ENCODE results near the gene TLE1.

Gene TLE1

GRCh38 chr9:81685763-81686613 is 3.4 kb downstream of the TLE1 start:
- DNase-seq: no peak

- DNase-seq: no peak
These were observed 4.7 kb downstream of the TLE1 start for GRCh38 chr9:81684635-81685034.

- DNase-seq: no peak
These were observed 5.6 kb downstream of the TLE1 start for GRCh38 chr9:81683704-81684103.

- DNase-seq: no peak
These were observed 6.1 kb downstream of the TLE1 start for GRCh38 chr9:81683238-81683637.

- no peak for DNase-seq
These were observed 6.5 kb downstream of the TLE1 start for GRCh38 chr9:81682797-81683196.

- DNase-seq: no peak
These were observed 7.2 kb downstream of the TLE1 start for GRCh38 chr9:81682177-81682576.

- no peak for DNase-seq
These were observed 8.8 kb downstream of the TLE1 start for GRCh38 chr9:81680506-81680905.

GRCh38 chr9:81680006-81680405 is 9.3 kb downstream of the TLE1 start:
- no peak for DNase-seq

- no peak for DNase-seq
These were observed 11.3 kb downstream of the TLE1 start for GRCh38 chr9:81678088-81678487.

GRCh38 chr9:81676395-81676794 is 13.0 kb downstream of the TLE1 start:
- DNase-seq: no peak

GRCh38 chr9:81673310-81673709 is 16.0 kb downstream of the TLE1 start:
- no peak for DNase-seq

GRCh38 chr9:81671880-81672280 is 17.5 kb downstream of the TLE1 start:
- DNase-seq: no peak

GRCh38 chr9:81669866-81670265 is 19.5 kb downstream of the TLE1 start:
- DNase-seq: no peak

GRCh38 chr9:81669041-81669651 is 20.2 kb downstream of the TLE1 start:
- DNase-seq: no peak

- no peak for DNase-seq
These were observed 23.2 kb downstream of the TLE1 start for GRCh38 chr9:81666123-81666522.

GRCh38 chr9:81665322-81665871 is 23.9 kb downstream of the TLE1 start:
- no peak for DNase-seq

GRCh38 chr9:81664638-81665222 is 24.6 kb downstream of the TLE1 start:
- DNase-seq: no peak

- no peak for DNase-seq
These were observed 28.0 kb downstream of the TLE1 start for GRCh38 chr9:81661339-81661738.

- DNase-seq: no peak
These were observed 32.4 kb downstream of the TLE1 start for GRCh38 chr9:81656871-81657337.

- DNase-seq: no peak
These were observed 33.3 kb downstream of the TLE1 start for GRCh38 chr9:81656004-81656403.

GRCh38 chr9:81653240-81653639 is 36.1 kb downstream of the TLE1 start:
- no peak for DNase-seq

- DNase-seq: no peak
These were observed 37.2 kb downstream of the TLE1 start for GRCh38 chr9:81652058-81652687.
